ENCODE measurements around the gene ADAM10. TPM values are rescaled to one million over a fixed set of nuclear protein-coding genes. Genes with fewer than 3 reads are reported as not detected.

Gene ADAM10
- total RNA-seq, 2 experiments from 2014 or later, result 74.5 to 82.0 TPM

DNA sequence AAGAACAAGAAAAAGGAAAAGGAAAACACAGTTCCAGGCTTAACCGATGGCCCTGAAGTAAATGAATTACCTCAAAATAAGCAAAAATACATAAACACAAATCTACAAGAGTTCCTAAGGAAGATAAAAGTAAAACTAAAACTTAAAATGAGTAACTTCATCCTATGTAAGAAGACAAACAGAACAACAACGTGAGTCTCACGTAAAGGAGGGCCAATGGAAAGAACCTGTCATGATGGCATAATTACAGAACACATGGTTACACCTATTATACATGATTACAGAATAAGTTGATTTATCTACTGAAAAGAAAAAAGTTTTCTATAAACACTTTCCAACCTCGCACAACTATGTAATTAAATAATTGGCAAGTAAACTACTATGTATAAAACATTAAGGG is 42.1 kb downstream of the ADAM10 start:
- intact Hi-C loops (cut with DNase I, micrococcal nuclease), result loop anchor here in 1 of 2 experiments (5.0 kb wide), 1 partner anchor 40 kb away; the partner anchor contains the start of gene ADAM10
- ChIA-PET CTCF (interaction anchor here (0.7 kb wide), 1 partner anchor 9 kb away, joined by 3 read pairs; no protein-coding TSS in a partner anchor), POLR2A (no interaction called here)
- Mint-ChIP-seq H3K27ac (peak overlapping the region; percentile 63), H3K27me3 (no peaks in the 10 kb centered on the region), H3K9me3 (ENCODE audit: low read depth) (peaks cover 5% of the 10 kb centered on the region), H3K4me1 (peaks cover 43% of the 10 kb centered on the region), H3K4me3 (no peak overlapping the region), H3K36me3 (ENCODE audit: low read depth) (peaks cover 31% of the 10 kb centered on the region)
- peak; percentile 47 for ATAC-seq
- DNase-seq, result no peak

DNA sequence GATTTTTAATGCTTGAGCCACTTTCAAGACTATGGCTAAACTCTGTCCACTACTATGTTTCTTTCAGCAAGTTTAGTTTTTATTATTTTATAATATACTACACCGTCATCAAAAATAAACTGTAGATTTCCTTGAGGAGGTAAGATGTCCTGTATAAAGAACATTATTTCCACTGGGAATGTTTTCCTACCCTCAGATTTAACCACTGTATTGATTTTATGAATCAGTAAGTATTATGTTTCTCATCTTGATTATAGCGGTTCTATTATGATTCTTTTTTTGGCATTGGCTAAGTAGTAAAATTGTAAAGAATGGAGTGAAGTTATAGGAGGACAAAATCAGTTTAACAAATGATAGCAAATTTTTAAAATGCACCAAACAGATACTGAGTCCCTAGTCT is 44.4 kb downstream of the ADAM10 start:
- Mint-ChIP-seq H3K27me3 (no peaks in the 10 kb centered on the region), H3K36me3 (ENCODE audit: low read depth) (peaks cover 43% of the 10 kb centered on the region), H3K4me1 (peaks cover 54% of the 10 kb centered on the region), H3K27ac (no peak overlapping the region), H3K9me3 (ENCODE audit: low read depth) (peaks cover 7% of the 10 kb centered on the region), H3K4me3 (no peak overlapping the region)
- ChIA-PET CTCF (interaction anchor here (1.1 kb wide), 1 partner anchor 23 kb away, joined by 3 read pairs; no protein-coding TSS in a partner anchor), POLR2A (no interaction called here)
- ATAC-seq (no peak), DNase-seq (no peak)
- intact Hi-C loops (cut with DNase I, micrococcal nuclease), result loop anchor here in 1 of 2 experiments (5.0 kb wide), 1 partner anchor 42 kb away; the partner anchor contains the start of gene ADAM10

DNA sequence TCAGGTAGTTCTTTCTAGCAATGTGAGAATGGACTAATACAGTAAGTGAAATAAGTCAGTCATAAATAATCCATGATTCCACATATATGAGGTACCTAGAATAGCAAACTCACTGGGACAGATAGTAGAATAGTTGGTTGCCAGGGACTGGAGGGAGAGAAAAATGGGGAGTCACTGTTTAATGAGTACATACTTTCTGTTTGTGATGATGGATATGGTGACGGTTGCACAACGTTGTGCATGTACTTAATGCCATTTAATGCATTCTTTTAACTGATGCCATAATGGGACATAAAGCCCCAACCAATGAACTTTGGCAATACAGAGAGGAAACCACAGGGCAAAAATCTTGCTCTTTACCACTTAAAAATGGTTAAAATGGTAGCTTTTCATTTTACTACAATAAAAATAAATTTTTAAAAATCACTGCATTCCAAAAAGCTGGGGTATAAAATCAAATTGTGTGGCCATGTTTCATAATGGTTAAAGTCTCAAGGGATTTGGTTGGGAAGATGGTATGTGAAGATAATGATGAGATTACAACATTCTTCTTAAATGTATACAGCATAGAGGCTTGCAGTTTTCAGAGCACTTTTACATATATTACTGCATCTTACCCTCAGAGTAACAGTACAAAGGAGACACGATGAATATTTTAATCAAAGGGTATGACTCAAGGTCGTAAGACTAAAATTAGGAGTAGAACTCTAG is 45.2 kb downstream of the ADAM10 start:
- no peak overlapping the region for H3K27ac Mint-ChIP-seq
- ATAC-seq, result no peak
- CTCF ChIA-PET, result no interaction called here

DNA sequence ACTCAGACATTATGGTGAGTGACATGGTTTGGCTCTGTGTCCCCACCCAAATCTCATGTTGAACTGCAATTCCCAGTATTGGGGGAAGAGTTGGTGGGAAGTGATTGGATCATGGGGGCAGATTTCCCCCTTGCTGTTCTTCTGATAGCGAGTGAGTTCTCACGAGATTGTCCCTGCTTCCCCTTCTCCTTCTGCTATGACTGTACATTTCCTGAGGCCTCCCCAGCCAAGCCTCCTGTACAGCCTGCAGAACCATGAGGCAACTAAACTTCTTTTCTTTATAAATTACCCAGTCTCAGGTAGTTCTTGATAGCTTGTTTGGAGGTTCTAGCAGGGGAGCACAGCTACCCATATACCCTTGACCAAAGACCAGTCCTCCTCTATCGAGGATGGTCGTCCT is 45.9 kb downstream of the ADAM10 start:
- Mint-ChIP-seq H3K27me3 (no peaks in the 10 kb centered on the region), H3K36me3 (ENCODE audit: low read depth) (peaks cover 55% of the 10 kb centered on the region), H3K27ac (no peak overlapping the region), H3K4me3 (no peak overlapping the region), H3K4me1 (peaks cover 61% of the 10 kb centered on the region), H3K9me3 (ENCODE audit: low read depth) (peaks cover 17% of the 10 kb centered on the region)
- DNase-seq (no peak), ATAC-seq (peak; percentile 57)
- intact Hi-C loops (cut with DNase I, micrococcal nuclease), result no loop called here
- ChIA-PET POLR2A (no interaction called here), CTCF (no interaction called here)

More for the DNA sequence above, 45.2 kb downstream of the ADAM10 start:
- DNase-seq, result no peak
- Mint-ChIP-seq H3K4me1 (peaks cover 58% of the 10 kb centered on the region), H3K9me3 (ENCODE audit: low read depth) (peaks cover 12% of the 10 kb centered on the region), H3K36me3 (ENCODE audit: low read depth) (peaks cover 48% of the 10 kb centered on the region), H3K4me3 (no peak overlapping the region), H3K27me3 (no peaks in the 10 kb centered on the region)
- intact Hi-C loops (cut with DNase I, micrococcal nuclease), result no loop called here
- POLR2A ChIA-PET, result no interaction called here

DNA sequence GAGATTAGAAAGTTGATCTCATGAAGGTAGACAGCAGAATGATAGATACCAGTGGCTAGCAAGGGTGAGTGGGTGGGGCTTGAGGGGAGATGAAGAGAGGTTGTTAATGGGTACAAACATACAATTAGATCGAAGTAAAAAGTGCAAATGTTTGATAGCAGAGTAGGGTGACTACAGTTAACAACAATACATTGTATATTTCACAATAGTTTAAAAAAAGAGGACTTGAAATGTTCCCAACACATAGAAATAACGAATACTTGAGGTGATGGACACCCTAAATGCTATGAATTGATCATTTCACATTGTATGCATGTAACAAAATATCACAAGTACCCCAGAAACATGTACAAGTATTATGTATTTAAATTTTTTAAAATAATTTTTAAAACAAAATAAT is 47.3 kb downstream of the ADAM10 start:
- H3K4me3 Mint-ChIP-seq, result no peak overlapping the region
- H3K36me3 Mint-ChIP-seq (ENCODE audit: low read depth), result peaks cover 55% of the 10 kb centered on the region

DNA sequence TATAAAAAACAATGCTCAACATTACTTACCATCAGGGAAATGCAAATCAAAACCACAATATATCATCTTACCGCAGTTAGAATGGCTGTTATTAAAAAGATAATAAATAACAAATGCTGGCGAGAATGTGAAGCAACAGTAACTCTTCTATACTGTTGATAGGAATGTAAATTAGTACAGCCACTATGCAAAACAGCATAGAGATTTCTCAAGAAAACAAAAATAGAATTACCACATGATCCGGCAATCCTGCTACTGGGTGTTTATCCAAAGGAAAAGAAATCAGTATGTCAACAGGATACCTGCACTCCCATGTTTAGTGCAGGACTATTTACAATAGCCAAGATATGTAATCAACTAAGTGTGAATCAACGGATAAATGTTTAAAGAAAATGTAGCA is 48.1 kb downstream of the ADAM10 start:
- CTCF ChIA-PET, result no interaction called here

More for the DNA sequence above, 47.3 kb downstream of the ADAM10 start:
- Mint-ChIP-seq H3K4me1 (peaks cover 60% of the 10 kb centered on the region), H3K9me3 (ENCODE audit: low read depth) (peaks cover 17% of the 10 kb centered on the region), H3K27me3 (no peaks in the 10 kb centered on the region), H3K27ac (no peak overlapping the region)
- CTCF ChIA-PET, result no interaction called here
- intact Hi-C loops (cut with DNase I, micrococcal nuclease), result no loop called here
- ATAC-seq, result no peak
- POLR2A ChIA-PET, result no interaction called here
- DNase-seq, result no peak

DNA sequence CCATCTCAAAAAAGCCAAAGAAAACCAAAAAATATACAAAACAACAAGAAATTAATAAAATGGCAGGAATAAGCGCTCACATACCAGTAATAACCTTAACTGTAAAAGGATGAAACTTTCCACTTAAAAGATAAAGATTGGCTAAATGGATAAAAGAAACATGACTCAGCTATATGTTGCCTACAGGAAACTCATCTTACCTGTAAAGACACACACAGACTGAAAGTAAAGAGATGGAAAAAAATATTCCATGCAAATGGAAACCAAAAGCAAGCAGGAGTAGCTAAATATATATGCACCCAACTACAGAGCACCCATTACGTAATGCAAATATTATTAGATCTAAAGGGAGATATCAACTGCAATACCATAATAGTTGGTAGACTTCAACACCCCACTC is 49.7 kb downstream of the ADAM10 start:
- Mint-ChIP-seq H3K4me1 (peaks cover 61% of the 10 kb centered on the region), H3K4me3 (no peak overlapping the region), H3K27ac (peak overlapping the region; percentile 78), H3K9me3 (ENCODE audit: low read depth) (peaks cover 17% of the 10 kb centered on the region), H3K36me3 (ENCODE audit: low read depth) (peaks cover 52% of the 10 kb centered on the region), H3K27me3 (no peaks in the 10 kb centered on the region)
- DNase-seq, result no peak
- CTCF ChIA-PET, result interaction anchor here (0.6 kb wide), 1 partner anchor 369 kb away, joined by 3 read pairs; no protein-coding TSS in a partner anchor
- POLR2A ChIA-PET, result no interaction called here
- intact Hi-C loops (cut with DNase I, micrococcal nuclease), result no loop called here
- ATAC-seq, result peak; percentile 34

More for the DNA sequence above, 48.1 kb downstream of the ADAM10 start:
- Mint-ChIP-seq H3K27ac (no peak overlapping the region), H3K4me3 (no peak overlapping the region), H3K4me1 (peaks cover 60% of the 10 kb centered on the region), H3K9me3 (ENCODE audit: low read depth) (peaks cover 17% of the 10 kb centered on the region), H3K27me3 (no peaks in the 10 kb centered on the region), H3K36me3 (ENCODE audit: low read depth) (peaks cover 50% of the 10 kb centered on the region)
- ATAC-seq (no peak), DNase-seq (no peak)
- intact Hi-C loops (cut with DNase I, micrococcal nuclease), result no loop called here
- POLR2A ChIA-PET, result no interaction called here

DNA sequence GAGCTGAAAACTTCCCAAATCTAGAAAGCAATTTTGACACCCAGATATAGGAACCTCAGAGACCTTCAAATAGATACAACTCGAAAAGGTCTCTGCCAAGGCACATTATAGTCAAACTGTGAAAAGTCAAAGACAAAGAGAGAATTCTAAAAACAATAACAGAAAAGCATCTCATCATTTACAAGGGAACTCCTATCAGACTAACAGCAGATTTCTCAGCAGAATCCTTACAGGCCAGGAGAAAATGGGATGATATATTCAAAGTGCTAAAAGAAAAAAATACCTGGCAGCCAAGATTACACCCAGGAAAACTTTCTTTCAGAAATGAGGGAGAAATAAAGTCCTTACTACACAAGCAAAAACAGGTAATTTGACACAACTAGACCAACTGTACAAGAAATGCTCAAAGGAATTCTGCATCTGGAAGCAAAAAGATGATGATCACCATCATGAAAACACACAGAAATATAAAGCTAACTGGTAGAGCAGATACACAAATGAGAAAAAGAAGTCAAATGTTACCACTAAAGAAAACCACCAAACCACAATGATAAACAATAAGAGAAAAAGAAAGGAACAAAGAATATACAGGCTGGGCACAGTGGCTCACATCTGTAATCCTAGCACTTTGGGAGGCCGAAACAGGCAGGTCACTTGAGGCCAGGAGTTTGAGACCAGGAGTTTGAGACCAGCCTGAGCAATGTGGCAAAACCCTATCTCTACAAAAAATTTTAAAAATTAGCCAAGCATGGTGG is 50.4 kb downstream of the ADAM10 start:
- intact Hi-C loops (cut with DNase I, micrococcal nuclease), result no loop called here
- peaks cover 55% of the 10 kb centered on the region for H3K4me1 Mint-ChIP-seq
- DNase-seq (no peak), ATAC-seq (peak; percentile 15)
- no peaks in the 10 kb centered on the region for H3K27me3 Mint-ChIP-seq
- no peak overlapping the region for H3K4me3 Mint-ChIP-seq
- peaks cover 47% of the 10 kb centered on the region for H3K36me3 Mint-ChIP-seq (ENCODE audit: low read depth)
- ChIA-PET POLR2A (interaction anchor here (0.6 kb wide), 1 partner anchor 232 kb away, joined by 5 read pairs; no protein-coding TSS in a partner anchor), CTCF (interaction anchor here (0.6 kb wide), 1 partner anchor 8 kb away, joined by 3 read pairs; no protein-coding TSS in a partner anchor)
- H3K9me3 Mint-ChIP-seq (ENCODE audit: low read depth), result peaks cover 16% of the 10 kb centered on the region
- H3K27ac Mint-ChIP-seq, result peak overlapping the region; percentile 78

DNA sequence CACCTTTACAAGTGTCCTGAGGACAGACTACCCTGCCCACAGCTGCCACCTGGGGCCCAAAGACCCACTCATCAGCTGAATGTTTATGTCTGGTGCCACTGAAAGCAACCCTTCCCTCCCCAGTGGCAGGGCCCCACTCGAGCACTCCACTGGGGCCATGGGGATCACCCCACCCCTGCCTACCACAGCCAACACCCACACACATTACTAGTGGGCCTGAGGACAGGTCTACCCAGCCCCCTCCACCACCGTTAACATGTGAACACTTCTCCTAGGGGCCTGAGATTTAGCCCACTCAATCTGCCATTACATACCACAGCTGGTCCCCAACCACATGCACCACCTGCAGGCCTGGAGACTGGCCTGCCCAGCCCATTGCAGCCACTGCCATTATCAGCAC is 52.3 kb downstream of the ADAM10 start:
- no peak for DNase-seq
- Mint-ChIP-seq H3K9me3 (ENCODE audit: low read depth) (peaks cover 12% of the 10 kb centered on the region), H3K27ac (no peak overlapping the region), H3K4me1 (peaks cover 47% of the 10 kb centered on the region), H3K36me3 (ENCODE audit: low read depth) (peaks cover 43% of the 10 kb centered on the region), H3K4me3 (no peak overlapping the region), H3K27me3 (no peaks in the 10 kb centered on the region)
- ChIA-PET CTCF (interaction anchor here (1.0 kb wide), 1 partner anchor 41 kb away, joined by 3 read pairs; no protein-coding TSS in a partner anchor), POLR2A (no interaction called here)
- intact Hi-C loops (cut with DNase I, micrococcal nuclease), result no loop called here
- ATAC-seq, result no peak

DNA sequence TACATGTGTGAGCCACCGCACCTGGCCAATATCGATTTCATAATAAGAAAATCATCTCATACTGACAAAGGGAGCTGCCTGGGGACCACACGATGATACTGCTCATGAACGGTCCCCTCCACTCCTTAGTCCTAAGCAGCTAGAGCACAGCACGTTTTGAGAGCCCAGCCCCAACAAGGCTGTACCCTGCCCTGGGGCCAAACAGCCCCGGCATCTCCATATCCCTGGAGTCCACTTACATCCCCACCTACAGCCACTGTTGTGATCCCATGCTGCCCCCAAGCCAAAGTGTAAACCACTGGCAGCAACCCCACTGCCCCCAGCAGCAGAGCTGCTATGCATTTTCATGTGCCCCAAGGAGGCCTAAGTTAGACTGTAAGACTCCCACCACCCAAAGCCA is 52.8 kb downstream of the ADAM10 start:
- DNase-seq, result no peak
- ChIA-PET CTCF (interaction anchor here (0.9 to 1.0 kb wide), 2 partner anchors 41 to 209 kb away, joined by 3 to 4 read pairs; no protein-coding TSS in a partner anchor), POLR2A (no interaction called here)
- Mint-ChIP-seq H3K9me3 (ENCODE audit: low read depth) (peaks cover 12% of the 10 kb centered on the region), H3K36me3 (ENCODE audit: low read depth) (peaks cover 44% of the 10 kb centered on the region), H3K4me1 (peaks cover 47% of the 10 kb centered on the region), H3K4me3 (no peak overlapping the region), H3K27ac (no peak overlapping the region), H3K27me3 (no peaks in the 10 kb centered on the region)
- intact Hi-C loops (cut with DNase I, micrococcal nuclease), result no loop called here
- no peak for ATAC-seq

DNA sequence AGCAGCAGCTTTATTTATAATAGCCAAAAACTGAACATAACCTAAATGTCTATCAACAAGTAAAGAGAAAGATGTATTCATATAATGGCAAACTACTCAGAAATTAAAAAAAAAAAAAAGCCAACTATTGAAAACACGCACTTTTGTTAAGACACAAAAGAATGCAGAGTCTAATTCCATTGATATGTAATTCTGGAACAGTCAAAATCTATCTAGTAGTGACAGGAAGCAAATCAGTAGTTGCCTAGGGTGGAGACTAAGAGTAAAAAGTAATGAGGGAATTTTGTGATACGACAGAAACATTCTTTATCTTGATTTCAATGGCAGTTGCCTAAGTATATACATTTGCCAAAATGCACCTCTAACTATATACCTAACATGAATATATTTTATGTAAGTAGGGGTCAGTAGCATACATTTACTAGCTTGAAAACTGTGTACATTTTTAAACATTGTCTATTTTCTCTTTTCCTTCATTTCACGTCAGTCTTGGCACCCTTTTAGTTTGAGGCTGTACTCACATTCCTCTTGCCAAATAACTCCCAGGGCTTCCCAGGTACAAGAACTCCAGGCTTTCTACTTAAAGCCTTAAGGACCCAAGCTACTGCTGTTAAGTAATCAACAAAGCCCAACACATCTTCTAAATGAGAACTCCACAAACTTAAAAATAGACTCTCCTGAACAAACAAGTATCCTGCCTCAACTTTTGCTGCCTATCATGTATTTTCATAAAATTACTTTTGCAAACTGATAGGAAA is 54.7 kb downstream of the ADAM10 start:
- Mint-ChIP-seq H3K9me3 (ENCODE audit: low read depth) (peaks cover 7% of the 10 kb centered on the region), H3K27me3 (no peaks in the 10 kb centered on the region), H3K27ac (no peak overlapping the region), H3K4me1 (peaks cover 52% of the 10 kb centered on the region), H3K36me3 (ENCODE audit: low read depth) (peaks cover 29% of the 10 kb centered on the region), H3K4me3 (no peak overlapping the region)
- POLR2A ChIA-PET, result no interaction called here
- no peak for ATAC-seq
- intact Hi-C loops (cut with DNase I, micrococcal nuclease), result no loop called here
- CTCF ChIA-PET, result interaction anchor here (0.6 kb wide), 1 partner anchor 373 kb away, joined by 4 read pairs; no protein-coding TSS in a partner anchor
- no peak for DNase-seq

Measured in activated CD4-positive, alpha-beta T cell treated with anti-CD3 and anti-CD28 coated beads for 36 hours (primary cell).